Measurements from ENCODE around the gene PNPLA3.

The PNPLA3 gene

DNA sequence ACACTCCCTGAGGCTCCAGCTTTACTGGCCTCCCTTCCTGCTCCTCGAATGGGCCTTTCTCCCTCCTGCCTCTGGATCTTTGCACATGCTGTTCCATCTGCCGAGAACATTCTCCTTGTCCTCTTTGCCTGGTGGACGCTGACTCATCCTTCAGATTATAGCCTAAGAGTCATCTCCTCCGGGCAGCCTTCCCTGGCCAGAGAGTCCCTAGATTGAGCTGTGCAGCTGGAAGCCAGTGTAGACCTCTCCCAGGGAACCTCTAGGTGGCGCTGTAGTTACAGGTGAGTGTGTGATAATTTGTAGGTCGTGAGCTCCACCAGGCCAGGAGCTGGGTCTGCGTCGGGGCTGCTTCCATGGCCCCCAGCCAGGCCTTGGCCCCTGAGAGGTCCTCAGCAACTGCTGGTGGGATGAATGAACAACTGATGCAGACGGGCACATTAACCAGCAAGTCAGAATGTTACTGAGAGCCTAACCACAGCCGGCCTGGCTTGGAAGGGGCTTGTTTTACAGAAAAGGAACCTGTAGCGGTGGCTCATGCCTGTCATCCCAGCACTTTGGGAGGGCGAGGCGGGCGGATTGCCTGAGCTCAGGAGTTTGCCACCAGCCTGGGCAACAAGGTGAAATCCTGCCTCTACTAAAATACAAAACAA, 40.5 kb upstream of the PNPLA3 start:
- Histone ChIP-seq H3K27me3 (ENCODE audit: control insufficient read depth, insufficient read depth, low read length, poor library complexity, severe bottlenecking) (no peaks in the 10 kb centered on the region), H3K4me3 (ENCODE audit: insufficient read depth, low read depth, low read length) (no peak overlapping the region), H3K36me3 (ENCODE audit: control insufficient read depth, insufficient read depth, low read length) (no peaks in the 10 kb centered on the region), H3K27ac (ENCODE audit: insufficient read depth, low read depth, low read length, poor library complexity, severe bottlenecking) (no peak overlapping the region), H3K4me1 (ENCODE audit: control insufficient read depth, insufficient read depth, low read length) (no peaks in the 10 kb centered on the region), H3K9me3 (ENCODE audit: control insufficient read depth, low read length) (no peaks in the 10 kb centered on the region)
- WGBS, 2 experiments = 51 to 53% methylated on average over 14 of the region's 14 CpGs

DNA sequence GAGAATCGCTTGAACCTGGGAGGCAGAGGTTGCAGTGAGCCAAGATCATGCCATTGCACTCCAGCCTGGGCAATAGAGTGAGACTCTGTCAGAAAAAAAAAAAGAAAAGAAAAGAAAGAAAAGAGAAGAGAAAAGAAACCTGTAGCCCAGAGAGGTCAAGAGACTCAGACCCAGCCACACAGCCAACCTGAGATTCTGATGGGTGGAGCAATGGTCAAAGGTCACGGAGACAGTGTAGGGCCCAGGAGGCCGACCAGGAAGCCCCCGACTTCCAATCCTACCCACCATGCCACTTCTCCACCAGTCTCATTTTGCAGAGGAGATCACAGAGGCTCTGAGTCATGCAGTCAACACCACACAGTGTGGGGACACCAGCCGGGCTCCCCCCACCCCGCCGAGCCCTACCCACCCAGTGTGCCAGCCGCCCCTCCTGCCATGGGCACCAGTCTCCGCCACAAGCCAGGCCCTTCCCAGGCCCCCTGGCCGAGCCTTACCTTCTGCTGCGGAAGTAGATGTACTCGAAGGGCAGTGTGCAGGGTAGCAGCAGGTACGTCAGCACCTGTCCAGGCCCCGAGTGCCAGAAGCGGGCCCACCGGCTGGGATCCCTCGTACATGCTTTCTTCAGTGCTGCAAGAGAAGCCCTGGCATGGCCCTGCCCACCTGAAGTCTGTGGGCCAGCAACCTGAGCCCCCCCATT, 39.7 kb upstream of the PNPLA3 start:
- H3K27me3 ChIP-seq (ENCODE audit: control insufficient read depth, insufficient read depth, low read length, poor library complexity, severe bottlenecking) = no peaks in the 10 kb centered on the region
- WGBS, 2 experiments = 93 to 95% methylated on average over 17 of the region's 17 CpGs
- H3K36me3 ChIP-seq (ENCODE audit: control insufficient read depth, insufficient read depth, low read length) = no peaks in the 10 kb centered on the region
- H3K27ac ChIP-seq (ENCODE audit: insufficient read depth, low read depth, low read length, poor library complexity, severe bottlenecking) = no peak overlapping the region
- H3K4me1 ChIP-seq (ENCODE audit: control insufficient read depth, insufficient read depth, low read length) = no peaks in the 10 kb centered on the region
- no peaks in the 10 kb centered on the region for H3K9me3 ChIP-seq (ENCODE audit: control insufficient read depth, low read length)
- no peak overlapping the region for H3K4me3 ChIP-seq (ENCODE audit: insufficient read depth, low read depth, low read length)

DNA sequence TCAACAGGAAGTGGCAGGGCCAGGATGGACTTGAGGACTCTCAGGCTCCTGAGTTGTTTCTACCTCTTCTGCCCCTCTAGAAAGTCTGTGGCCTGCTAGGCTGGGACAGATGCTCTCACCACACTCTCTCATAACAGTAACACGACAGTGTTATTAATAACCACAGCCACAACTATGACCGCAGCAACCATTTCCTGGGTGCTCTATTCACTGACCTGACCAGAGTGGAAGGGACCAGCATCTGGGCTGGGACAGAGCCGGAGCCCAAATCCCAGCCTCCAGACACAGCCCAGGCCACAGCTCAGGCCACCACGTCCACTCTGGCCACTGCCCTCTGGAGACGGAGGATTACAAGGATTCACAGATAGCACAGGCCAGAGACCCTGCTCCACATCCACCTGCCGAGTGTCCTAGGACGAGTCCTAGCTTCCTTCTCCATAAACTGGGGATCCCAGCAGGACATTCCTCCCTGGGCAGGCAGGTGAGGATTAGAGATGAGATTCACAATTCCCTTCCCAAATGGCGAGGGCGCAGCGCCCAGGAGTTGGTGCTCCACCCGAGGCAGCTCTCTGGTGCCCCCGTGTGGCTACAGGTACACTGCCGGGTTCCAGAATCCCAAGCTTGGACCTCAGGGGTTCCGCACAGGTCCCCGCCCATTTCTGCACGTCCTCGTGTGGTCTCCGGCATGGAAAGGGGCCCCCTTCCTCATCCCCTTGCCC, 38.8 kb upstream of the PNPLA3 start:
- H3K36me3 ChIP-seq (ENCODE audit: control insufficient read depth, insufficient read depth, low read length) = no peaks in the 10 kb centered on the region
- H3K4me1 ChIP-seq (ENCODE audit: control insufficient read depth, insufficient read depth, low read length) = no peaks in the 10 kb centered on the region
- no peak overlapping the region for H3K27ac ChIP-seq (ENCODE audit: insufficient read depth, low read depth, low read length, poor library complexity, severe bottlenecking)
- no peaks in the 10 kb centered on the region for H3K9me3 ChIP-seq (ENCODE audit: control insufficient read depth, low read length)
- H3K4me3 ChIP-seq (ENCODE audit: insufficient read depth, low read depth, low read length) = no peak overlapping the region
- H3K27me3 ChIP-seq (ENCODE audit: control insufficient read depth, insufficient read depth, low read length, poor library complexity, severe bottlenecking) = peaks cover 4% of the 10 kb centered on the region
- WGBS, 2 experiments = 42 to 44% methylated on average over 18 of the region's 18 CpGs

DNA sequence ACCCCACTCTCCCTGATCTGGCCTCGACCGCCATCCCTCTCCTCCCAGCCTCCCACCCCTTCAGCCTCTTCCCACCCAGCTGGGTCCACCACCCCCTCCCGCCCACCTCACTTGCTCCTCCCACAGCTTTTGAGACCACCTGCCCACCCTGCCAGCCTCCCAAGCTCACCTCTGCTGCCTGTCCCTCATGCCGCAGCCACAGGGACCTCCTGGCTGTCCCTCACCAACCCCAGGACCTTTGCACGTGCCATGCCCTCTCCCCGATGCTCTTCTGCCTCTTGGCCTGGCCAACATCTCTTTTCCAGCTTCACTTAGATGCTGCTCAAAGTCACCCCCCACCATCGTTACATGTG, 38.3 kb upstream of the PNPLA3 start:
- Histone ChIP-seq H3K36me3 (ENCODE audit: control insufficient read depth, insufficient read depth, low read length) (no peaks in the 10 kb centered on the region), H3K4me1 (ENCODE audit: control insufficient read depth, insufficient read depth, low read length) (no peaks in the 10 kb centered on the region), H3K27me3 (ENCODE audit: control insufficient read depth, insufficient read depth, low read length, poor library complexity, severe bottlenecking) (peaks cover 9% of the 10 kb centered on the region), H3K4me3 (ENCODE audit: insufficient read depth, low read depth, low read length) (no peak overlapping the region), H3K9me3 (ENCODE audit: control insufficient read depth, low read length) (no peaks in the 10 kb centered on the region), H3K27ac (ENCODE audit: insufficient read depth, low read depth, low read length, poor library complexity, severe bottlenecking) (no peak overlapping the region)
- 72 to 73% methylated on average over 7 of the region's 7 CpGs for WGBS, 2 experiments

DNA sequence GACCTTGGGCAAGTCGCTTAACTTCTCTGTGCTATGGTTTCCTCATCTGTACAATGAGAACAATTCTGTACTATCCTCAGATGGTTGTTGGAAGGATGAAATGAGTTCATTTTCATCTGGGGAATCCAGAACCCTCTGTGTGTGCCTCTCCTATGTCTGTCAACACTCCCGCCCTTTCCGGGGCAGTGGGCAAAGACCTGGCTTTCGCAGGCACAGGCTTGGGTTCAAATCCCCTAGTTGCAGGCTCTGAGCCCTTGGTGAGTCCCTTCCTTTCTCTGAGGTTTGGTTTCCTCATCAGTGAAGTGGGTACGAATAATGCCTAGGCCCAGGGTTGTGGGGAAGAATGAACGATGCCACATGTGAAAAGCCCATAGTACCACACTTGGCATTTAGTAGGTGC, 37.8 kb upstream of the PNPLA3 start:
- Histone ChIP-seq H3K27ac (ENCODE audit: insufficient read depth, low read depth, low read length, poor library complexity, severe bottlenecking) (no peak overlapping the region), H3K4me1 (ENCODE audit: control insufficient read depth, insufficient read depth, low read length) (no peaks in the 10 kb centered on the region), H3K4me3 (ENCODE audit: insufficient read depth, low read depth, low read length) (no peak overlapping the region), H3K27me3 (ENCODE audit: control insufficient read depth, insufficient read depth, low read length, poor library complexity, severe bottlenecking) (peaks cover 14% of the 10 kb centered on the region), H3K36me3 (ENCODE audit: control insufficient read depth, insufficient read depth, low read length) (no peaks in the 10 kb centered on the region), H3K9me3 (ENCODE audit: control insufficient read depth, low read length) (no peaks in the 10 kb centered on the region)
- WGBS, 2 experiments = 91 to 96% methylated on average over 6 of the region's 6 CpGs

DNA sequence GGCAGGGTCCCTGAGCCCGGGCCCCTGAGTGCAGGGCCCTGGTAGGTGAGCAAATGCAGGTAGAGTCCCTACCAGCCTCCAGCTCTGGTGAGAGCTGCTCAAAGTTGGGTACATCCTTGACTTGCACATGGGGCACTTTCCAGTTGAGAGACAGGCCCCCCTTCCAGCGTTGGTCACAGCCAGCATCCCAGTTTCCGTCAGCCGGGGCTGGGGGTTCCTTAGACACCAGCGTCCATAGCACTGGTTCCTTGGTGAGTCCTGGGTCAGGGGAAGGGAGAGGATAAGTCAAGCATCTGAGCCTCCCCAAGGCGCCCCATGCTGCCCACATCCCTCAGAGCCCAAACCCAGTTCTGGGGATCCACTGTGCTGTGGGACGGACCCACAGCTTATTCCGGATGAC, 37.4 kb upstream of the PNPLA3 start:
- Histone ChIP-seq H3K4me3 (ENCODE audit: insufficient read depth, low read depth, low read length) (no peak overlapping the region), H3K9me3 (ENCODE audit: control insufficient read depth, low read length) (no peaks in the 10 kb centered on the region), H3K4me1 (ENCODE audit: control insufficient read depth, insufficient read depth, low read length) (no peaks in the 10 kb centered on the region), H3K27ac (ENCODE audit: insufficient read depth, low read depth, low read length, poor library complexity, severe bottlenecking) (no peak overlapping the region), H3K27me3 (ENCODE audit: control insufficient read depth, insufficient read depth, low read length, poor library complexity, severe bottlenecking) (peaks cover 19% of the 10 kb centered on the region), H3K36me3 (ENCODE audit: control insufficient read depth, insufficient read depth, low read length) (no peaks in the 10 kb centered on the region)
- WGBS, 2 experiments = 78 to 80% methylated on average over 8 of the region's 8 CpGs

DNA sequence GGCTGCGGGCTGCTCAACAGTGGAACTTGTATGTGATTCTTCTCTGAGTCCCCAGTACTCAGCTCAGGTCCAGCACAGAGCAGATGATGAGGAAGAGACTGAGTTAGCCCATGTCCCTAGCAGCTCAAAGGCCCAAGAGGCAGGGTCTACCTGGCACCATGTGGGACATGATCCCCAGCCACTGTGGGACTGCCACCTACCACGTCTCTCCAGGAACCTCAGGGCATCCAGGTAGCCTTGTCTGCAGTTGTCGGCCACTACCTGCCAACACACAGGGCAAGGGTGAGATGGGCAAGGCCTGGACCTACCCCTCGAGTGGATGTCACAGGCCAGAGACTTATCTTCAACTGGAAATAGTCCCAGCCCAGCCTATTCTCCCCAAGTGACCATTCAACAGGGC, 36.2 kb upstream of the PNPLA3 start:
- H3K9me3 ChIP-seq (ENCODE audit: control insufficient read depth, low read length) = no peaks in the 10 kb centered on the region
- no peak overlapping the region for H3K4me3 ChIP-seq (ENCODE audit: insufficient read depth, low read depth, low read length)
- H3K27me3 ChIP-seq (ENCODE audit: control insufficient read depth, insufficient read depth, low read length, poor library complexity, severe bottlenecking) = peaks cover 30% of the 10 kb centered on the region
- H3K36me3 ChIP-seq (ENCODE audit: control insufficient read depth, insufficient read depth, low read length) = no peaks in the 10 kb centered on the region
- H3K27ac ChIP-seq (ENCODE audit: insufficient read depth, low read depth, low read length, poor library complexity, severe bottlenecking) = no peak overlapping the region
- WGBS, 2 experiments = 87 to 88% methylated on average over 4 of the region's 4 CpGs
- no peaks in the 10 kb centered on the region for H3K4me1 ChIP-seq (ENCODE audit: control insufficient read depth, insufficient read depth, low read length)

DNA sequence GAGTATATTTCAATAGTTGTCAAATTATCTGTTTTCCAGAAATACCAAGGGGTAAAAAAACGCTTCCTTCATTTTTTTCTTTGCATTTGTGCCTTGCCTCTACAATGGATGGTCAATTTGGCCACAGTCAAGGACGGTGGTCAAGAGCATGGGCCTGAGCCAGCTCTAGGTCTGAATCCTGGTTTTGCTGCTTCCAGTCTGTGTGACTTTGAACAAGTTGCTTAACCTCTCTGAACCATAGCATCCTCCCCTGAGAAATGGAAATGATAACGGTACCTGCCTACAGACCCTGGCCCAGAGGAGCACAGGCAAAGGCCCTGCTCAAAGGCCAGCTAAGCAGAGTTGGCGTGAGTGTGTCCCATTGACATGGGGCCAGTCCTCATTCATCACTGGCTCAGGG, 34.9 kb upstream of the PNPLA3 start:
- no peaks in the 10 kb centered on the region for H3K36me3 ChIP-seq (ENCODE audit: control insufficient read depth, insufficient read depth, low read length)
- no peak overlapping the region for H3K4me3 ChIP-seq (ENCODE audit: insufficient read depth, low read depth, low read length)
- H3K27me3 ChIP-seq (ENCODE audit: control insufficient read depth, insufficient read depth, low read length, poor library complexity, severe bottlenecking) = peaks cover 44% of the 10 kb centered on the region
- H3K27ac ChIP-seq (ENCODE audit: insufficient read depth, low read depth, low read length, poor library complexity, severe bottlenecking) = no peak overlapping the region
- WGBS, 2 experiments = 66 to 69% methylated on average over 4 of the region's 4 CpGs
- H3K9me3 ChIP-seq (ENCODE audit: control insufficient read depth, low read length) = no peaks in the 10 kb centered on the region
- H3K4me1 ChIP-seq (ENCODE audit: control insufficient read depth, insufficient read depth, low read length) = no peaks in the 10 kb centered on the region

DNA sequence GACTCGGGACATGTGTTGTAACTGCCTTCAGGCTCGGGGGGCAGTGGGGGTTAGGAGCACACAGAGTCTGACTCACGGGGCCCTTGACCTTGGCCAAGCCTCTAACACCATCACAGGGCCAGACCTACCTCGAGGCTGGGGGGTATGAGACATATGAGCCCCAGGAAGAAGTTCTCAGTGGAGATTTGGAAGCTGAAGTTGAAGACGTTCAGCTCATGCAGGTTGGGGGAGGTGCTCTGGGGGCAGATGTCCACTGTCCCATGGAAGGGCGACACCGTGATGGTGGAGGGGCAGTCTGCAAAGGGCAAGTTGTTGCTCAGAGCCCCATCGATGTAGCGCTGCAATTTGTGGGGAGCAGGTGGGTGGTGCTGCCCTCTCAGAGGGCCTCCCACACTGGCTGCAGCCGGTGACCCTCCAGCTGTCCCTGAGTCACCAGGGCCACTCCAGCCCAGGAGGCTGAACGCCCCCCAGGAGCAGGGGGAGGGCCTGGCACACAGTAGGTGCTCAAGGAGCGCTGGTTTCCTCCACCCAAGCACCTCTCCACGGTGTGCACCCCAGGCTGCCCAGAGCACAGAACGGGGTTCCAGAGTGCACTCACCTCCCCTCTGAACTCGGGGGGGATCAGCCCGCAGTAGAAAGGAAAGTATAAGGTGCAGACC, 34.3 kb upstream of the PNPLA3 start:
- Histone ChIP-seq H3K4me3 (ENCODE audit: insufficient read depth, low read depth, low read length) (no peak overlapping the region), H3K27ac (ENCODE audit: insufficient read depth, low read depth, low read length, poor library complexity, severe bottlenecking) (no peak overlapping the region), H3K27me3 (ENCODE audit: control insufficient read depth, insufficient read depth, low read length, poor library complexity, severe bottlenecking) (peaks cover 47% of the 10 kb centered on the region), H3K36me3 (ENCODE audit: control insufficient read depth, insufficient read depth, low read length) (no peaks in the 10 kb centered on the region), H3K9me3 (ENCODE audit: control insufficient read depth, low read length) (no peaks in the 10 kb centered on the region), H3K4me1 (ENCODE audit: control insufficient read depth, insufficient read depth, low read length) (no peaks in the 10 kb centered on the region)
- 89 to 90% methylated on average over 16 of the region's 16 CpGs for WGBS, 2 experiments

DNA sequence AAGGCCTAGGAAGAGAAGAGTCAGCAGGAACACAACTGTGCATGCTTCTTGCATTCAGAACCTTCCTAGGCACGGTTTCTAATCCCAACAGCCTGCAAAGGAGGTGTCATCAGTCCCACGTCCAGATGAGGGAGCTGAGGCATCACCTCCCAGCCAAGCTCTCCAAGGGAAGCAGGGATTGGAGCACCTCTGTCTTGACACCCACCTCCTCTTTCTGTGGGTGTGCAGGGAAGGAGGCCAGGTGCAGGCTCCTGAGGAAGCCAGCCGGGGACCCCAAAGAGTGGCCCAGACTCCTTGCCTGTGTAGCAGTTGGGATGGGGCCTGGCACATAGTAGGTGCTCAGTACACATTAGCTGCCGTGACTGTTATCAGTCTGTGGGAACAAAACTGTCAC, 33.7 kb upstream of the PNPLA3 start:
- Histone ChIP-seq H3K9me3 (ENCODE audit: control insufficient read depth, low read length) (no peaks in the 10 kb centered on the region), H3K36me3 (ENCODE audit: control insufficient read depth, insufficient read depth, low read length) (no peaks in the 10 kb centered on the region), H3K4me3 (ENCODE audit: insufficient read depth, low read depth, low read length) (no peak overlapping the region), H3K27me3 (ENCODE audit: control insufficient read depth, insufficient read depth, low read length, poor library complexity, severe bottlenecking) (peaks cover 47% of the 10 kb centered on the region), H3K27ac (ENCODE audit: insufficient read depth, low read depth, low read length, poor library complexity, severe bottlenecking) (no peak overlapping the region), H3K4me1 (ENCODE audit: control insufficient read depth, insufficient read depth, low read length) (no peaks in the 10 kb centered on the region)
- WGBS, 2 experiments = 63 to 71% methylated on average over 4 of the region's 4 CpGs

Data from ectodermal cell (in vitro differentiated cells).